ENCODE measurements around the gene ZDHHC9. TPM values are rescaled to one million over a fixed set of nuclear protein-coding genes. Genes with fewer than 3 reads are reported as not detected.

ZDHHC9 gene
- total RNA-seq, 1 donor from 2014 or later, result 48.4 TPM

DNA sequence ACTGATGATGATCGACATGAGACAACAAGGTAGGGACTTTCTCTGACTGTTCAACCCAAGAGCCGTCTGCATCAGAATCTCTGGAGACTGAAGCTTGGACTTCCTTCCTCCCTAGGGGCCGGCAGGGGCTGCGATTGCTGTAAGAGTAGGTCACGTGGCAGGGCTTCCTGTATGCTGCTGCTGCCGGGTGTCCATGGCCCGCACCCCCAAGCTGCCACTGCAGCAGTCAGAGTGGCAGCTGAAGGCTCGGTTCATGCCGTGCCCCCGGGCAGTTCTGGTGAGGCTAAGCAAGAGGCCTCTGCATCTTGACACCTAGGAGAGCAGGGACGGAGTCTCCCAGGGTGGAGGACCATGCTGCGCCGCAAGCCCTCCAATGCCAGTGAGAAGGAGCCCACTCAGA, 63.9 kb downstream of the ZDHHC9 start, which contains the start of gene SASH3:
Gene SASH3 (plus strand): TSS at position 203 of the 400 bp plus-strand sequence. CDS start 149 bp downstream, at position 352.
- peak; percentile 68 for ATAC-seq

DNA sequence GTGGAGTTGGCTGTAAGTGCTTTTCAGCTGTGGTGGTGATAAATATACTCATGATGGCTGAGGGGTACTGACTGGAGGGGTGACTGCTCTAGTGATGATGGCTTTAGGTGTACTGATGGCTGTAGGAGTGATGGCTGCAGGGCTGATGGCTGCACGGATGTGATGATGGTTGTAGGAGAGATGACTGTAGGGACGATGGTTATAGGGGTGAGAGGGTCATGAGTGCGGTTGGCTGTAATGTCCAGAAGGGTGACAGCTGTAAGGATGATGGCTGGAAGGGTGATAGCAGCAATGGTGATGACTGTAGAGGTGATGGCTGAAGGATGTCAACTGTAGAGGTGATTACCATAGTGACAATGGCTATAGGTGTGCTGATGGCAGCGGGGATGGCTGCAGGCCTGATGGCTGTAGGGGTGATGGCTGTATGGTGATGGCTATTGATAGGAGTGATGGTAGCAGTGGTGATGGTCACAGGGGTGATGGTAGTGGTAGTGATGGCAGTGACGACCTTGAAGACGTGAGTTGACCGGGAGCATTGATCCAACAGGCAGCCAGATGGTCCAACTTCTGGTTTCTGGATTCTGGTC, 64.5 kb downstream of the ZDHHC9 start:
- DNase-seq (no peak), ATAC-seq (no peak)
- H3K27me3 ChIP-seq, result no peaks in the 10 kb centered on the region
- intact Hi-C loops (cut with DNase I), result no loop called here
- peak overlapping the region; percentile 45 for H3K4me3 ChIP-seq
- no peaks in the 10 kb centered on the region for H3K9me3 ChIP-seq
- TF ChIP-seq, protein P1, sequence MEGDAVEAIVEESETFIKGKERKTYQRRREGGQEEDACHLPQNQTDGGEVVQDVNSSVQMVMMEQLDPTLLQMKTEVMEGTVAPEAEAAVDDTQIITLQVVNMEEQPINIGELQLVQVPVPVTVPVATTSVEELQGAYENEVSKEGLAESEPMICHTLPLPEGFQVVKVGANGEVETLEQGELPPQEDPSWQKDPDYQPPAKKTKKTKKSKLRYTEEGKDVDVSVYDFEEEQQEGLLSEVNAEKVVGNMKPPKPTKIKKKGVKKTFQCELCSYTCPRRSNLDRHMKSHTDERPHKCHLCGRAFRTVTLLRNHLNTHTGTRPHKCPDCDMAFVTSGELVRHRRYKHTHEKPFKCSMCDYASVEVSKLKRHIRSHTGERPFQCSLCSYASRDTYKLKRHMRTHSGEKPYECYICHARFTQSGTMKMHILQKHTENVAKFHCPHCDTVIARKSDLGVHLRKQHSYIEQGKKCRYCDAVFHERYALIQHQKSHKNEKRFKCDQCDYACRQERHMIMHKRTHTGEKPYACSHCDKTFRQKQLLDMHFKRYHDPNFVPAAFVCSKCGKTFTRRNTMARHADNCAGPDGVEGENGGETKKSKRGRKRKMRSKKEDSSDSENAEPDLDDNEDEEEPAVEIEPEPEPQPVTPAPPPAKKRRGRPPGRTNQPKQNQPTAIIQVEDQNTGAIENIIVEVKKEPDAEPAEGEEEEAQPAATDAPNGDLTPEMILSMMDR (IDR thresholded peaks at IDR 0.05), result no peak
- H3K36me3 ChIP-seq, result no peaks in the 10 kb centered on the region
- H3K4me1 ChIP-seq, result no peaks in the 10 kb centered on the region
- peak overlapping the region; percentile 60 for H3K27ac ChIP-seq

More for the DNA sequence above, 63.9 kb downstream of the ZDHHC9 start, which contains the start of gene SASH3:
- no peaks in the 10 kb centered on the region for H3K4me1 ChIP-seq
- H3K36me3 ChIP-seq, result no peaks in the 10 kb centered on the region
- intact Hi-C loops (cut with DNase I), result no loop called here
- peak within 1 kb of the TSS; percentile 60 for H3K27ac ChIP-seq
- no peaks in the 10 kb centered on the region for H3K9me3 ChIP-seq
- peak; percentile 80 for DNase-seq
- H3K4me3 ChIP-seq, result peak within 1 kb of the TSS; percentile 45
- no peaks in the 10 kb centered on the region for H3K27me3 ChIP-seq
- TF ChIP-seq, protein P1 (IDR thresholded peaks at IDR 0.05), result no peak

DNA sequence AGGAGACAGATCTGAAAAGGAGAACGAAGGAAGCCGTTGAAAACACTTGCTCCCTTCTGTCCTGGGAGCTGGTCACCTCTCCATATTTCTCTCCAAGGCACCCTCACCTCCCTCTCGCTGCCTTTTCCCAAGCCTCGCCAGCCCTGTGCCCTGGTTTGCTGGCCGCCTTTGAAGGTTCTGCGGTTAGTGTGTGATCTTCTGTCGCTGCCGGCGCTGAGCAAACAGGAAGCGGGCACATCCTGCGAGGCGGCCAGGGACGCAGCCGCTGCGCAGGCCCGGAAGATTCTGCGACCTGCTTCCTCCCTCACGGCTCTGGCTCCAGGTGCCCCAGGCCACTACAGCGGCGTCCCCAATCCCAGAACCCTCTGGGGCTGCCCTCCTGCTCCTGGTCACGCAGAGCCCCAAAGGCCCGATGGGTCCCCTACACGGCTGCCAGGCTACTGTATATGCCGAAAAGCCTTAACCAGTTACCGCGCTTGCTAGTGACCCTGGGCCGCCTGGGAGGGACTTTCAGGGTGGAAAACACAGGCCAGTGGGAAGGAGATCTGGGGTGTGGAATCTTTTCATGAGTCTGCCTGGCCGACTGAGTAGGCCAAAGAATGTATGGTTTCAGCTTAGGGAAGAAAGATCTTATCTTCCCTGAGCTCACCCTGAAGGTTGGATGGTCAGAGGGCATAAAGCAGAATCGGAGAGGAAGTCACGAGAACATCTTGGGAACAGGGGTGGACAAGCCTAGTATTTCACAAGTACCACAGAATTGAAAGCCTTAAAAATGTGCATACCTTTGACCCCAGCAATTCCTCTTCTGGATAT, 66.3 kb downstream of the ZDHHC9 start:
- no peaks in the 10 kb centered on the region for H3K9me3 ChIP-seq
- peak overlapping the region; percentile 81 for H3K27ac ChIP-seq
- peak; percentile 67 for ATAC-seq
- peak overlapping the region; percentile 25 for H3K4me3 ChIP-seq
- H3K27me3 ChIP-seq, result no peaks in the 10 kb centered on the region
- no peaks in the 10 kb centered on the region for H3K4me1 ChIP-seq
- intact Hi-C loops (cut with DNase I), result no loop called here
- TF ChIP-seq, protein P1 (IDR thresholded peaks at IDR 0.05), result no peak
- DNase-seq, result peak; percentile 79
- H3K36me3 ChIP-seq, result no peaks in the 10 kb centered on the region

DNA sequence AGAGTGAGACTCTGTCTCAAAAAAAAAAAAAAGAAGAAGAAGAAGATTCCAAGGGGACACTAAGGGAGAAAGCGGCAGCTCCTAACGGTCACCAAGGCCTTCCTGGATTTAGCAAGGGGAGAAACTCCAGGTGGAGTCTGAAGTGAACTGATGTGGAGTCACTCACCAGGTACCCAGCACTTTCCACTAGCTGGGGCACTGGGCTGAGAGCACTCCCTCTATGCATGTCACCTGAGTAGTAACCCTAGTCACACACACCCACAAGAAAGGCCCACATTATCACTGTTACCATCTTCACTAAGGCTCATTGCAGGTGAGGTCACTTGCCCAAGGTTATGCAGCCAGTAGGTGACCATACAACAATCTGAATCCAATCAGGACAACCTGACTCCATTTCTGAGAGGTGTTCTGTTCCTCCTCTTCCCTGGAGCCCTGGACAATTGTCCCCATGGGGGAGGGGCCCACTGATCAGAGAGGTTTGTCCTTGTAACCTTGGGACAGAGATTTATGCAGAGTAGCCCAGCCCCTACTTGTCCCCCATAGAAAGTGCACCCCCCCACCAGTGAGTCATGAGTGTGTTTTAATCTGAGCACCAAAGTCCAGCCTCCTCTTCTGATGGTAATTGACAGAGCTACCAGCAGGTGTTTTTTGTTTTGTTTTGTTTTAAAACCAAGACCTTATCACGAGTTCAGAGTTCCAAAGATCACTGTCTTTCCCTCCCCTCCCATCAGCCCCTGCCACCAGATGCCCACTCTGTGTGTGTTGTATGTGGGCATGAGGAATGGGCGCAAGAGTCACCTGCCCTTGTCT, 69.8 kb downstream of the ZDHHC9 start:
- no peaks in the 10 kb centered on the region for H3K4me1 ChIP-seq
- TF ChIP-seq, protein P1 (IDR thresholded peaks at IDR 0.05), result no peak
- H3K36me3 ChIP-seq, result no peaks in the 10 kb centered on the region
- no peaks in the 10 kb centered on the region for H3K27me3 ChIP-seq
- no peaks in the 10 kb centered on the region for H3K9me3 ChIP-seq
- no peak overlapping the region for H3K4me3 ChIP-seq
- H3K27ac ChIP-seq, result peak overlapping the region; percentile 60
- ATAC-seq (no peak), DNase-seq (no peak)
- intact Hi-C loops (cut with DNase I), result no loop called here

DNA sequence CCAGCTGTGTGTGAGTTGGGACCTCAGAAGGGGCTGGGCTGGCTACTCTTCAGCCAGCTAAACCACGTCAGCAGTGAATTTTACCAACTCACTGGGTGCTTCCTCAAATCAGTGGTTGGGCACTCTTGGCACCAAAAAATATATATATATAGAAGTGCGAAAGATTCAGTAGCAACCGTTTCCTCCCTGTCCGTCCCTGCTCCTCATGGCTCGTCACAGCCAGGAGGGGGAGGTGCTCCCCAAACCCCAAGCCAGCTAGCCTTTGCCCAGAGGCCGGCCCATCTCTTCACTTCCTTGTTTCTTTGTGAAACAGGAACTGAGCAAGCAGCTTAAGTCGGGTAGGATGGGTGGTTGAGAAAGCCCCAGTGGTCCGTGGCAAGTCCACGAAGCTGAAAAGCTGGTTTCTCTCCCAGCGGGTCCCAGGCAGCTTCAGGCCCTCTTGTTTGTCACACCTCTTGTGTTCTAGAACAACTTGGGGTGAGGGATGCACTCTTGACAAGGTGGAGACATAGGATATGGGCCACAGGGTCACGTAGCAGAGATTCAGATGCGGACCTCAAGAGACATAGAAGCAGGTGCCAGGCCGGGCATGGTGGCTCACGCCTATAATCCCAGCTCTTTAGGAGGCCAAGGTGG, 70.8 kb downstream of the ZDHHC9 start:
- Histone ChIP-seq H3K4me1 (no peaks in the 10 kb centered on the region), H3K36me3 (no peaks in the 10 kb centered on the region), H3K9me3 (no peaks in the 10 kb centered on the region), H3K27ac (peak overlapping the region; percentile 60), H3K27me3 (no peaks in the 10 kb centered on the region), H3K4me3 (no peak overlapping the region)
- peak; percentile 88 for DNase-seq
- peak; percentile 89 for ATAC-seq
- intact Hi-C loops (cut with DNase I), result no loop called here
- TF ChIP-seq, protein P1 (IDR thresholded peaks at IDR 0.05), result no peak

Measured in upper lobe of right lung (tissue), 1 donor.